Loucy (cell line): Measurements from ENCODE around the gene DNAJB12.
"Not testable (repeated sequence)": the region's sequence is repeated elsewhere in the genome, so short reads cannot be mapped to it uniquely, and the experiment has no call there.

Source experiments
- CTCF ChIP-seq: fragments of 200-600 bp; sonication (generic); conservative IDR thresholded peaks from 2 replicates; pipeline ENCODE4 v1.5.1; 2014; ENCODE audit warnings: mild to moderate bottlenecking, antibody characterized with exemption, low read length
- EZH2phosphoT487 ChIP-seq: fragments of 200-600 bp; IDR thresholded peaks from 2 replicates; pipeline ENCODE4 v1.6.1; 2018; ENCODE audit warnings: antibody characterized with exemption, mild to moderate bottlenecking, moderate library complexity, borderline replicate concordance

DNA sequence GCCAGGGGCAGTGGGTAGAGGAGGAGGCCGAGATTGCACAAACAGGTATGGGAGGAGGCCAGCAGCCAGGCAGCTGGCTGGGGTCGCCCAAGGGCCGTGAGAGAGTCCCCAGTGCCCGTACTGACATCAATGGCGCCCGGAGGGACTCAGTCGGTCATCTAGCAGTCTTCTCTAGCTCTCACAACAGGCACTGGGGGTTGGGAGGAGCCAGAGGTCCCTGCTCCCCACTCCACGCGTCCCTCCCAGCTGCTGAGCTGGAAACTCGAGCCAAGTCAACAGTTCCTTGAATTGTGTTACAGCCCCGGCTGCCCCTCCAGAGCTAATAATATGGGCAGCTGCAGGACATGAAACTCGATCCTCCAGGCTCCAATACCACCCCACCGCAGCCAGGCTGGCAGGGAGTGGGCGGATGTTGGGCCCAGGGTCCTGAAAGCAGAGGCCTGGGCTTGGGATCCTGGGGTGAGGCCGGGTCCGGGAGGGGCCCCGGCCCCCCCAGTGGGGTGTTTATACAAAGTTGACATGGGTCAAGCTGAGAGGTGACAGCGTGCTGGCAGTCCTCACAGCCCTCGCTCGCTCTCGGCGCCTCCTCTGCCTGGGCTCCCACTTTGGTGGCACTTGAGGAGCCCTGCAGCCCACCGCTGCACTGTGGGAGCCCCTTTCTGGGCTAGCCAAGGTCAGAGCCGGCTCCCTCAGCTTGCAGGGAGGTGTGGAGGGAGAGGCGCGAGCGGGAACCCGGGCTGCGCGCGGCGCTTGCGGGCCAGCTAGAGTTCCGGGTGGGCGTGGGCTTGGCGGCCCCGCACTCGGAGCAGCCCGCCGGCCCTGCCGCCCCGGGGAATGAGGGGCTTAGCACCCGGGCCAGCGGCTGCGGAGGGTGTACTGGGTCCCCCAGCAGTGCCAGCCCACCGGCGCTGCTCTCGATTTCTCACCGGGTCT lies 29.2 kb downstream of the DNAJB12 start:
- TF ChIP-seq CTCF, EZH2phosphoT487: not testable (repeated sequence)
